K562 (cell line): ENCODE measurements around the gene TSPOAP1. TPM values are rescaled to one million over a fixed set of nuclear protein-coding genes. Genes with fewer than 3 reads are reported as not detected.
A peak's percentile ranks its signal among the peaks of the same experiment; 100 is the strongest.

Experiments used
- CBFB ChIP-seq: sonication (generic); formaldehyde crosslinking; IDR thresholded peaks from 2 replicates; pipeline ENCODE4 v1.4.0; 2020; ENCODE audit warnings: mild to moderate bottlenecking, missing genetic modification reagents
- ETV6 ChIP-seq, 3 experiments: fragments of 150-350 bp in 1 of 3; sonication (generic) in 1 of 3; formaldehyde crosslinking in 1 of 3; IDR thresholded peaks; 2 replicates each; pipeline versions ENCODE4 v1.6.1 to v1.8.0; 2014 to 2022; ENCODE audit warnings: borderline replicate concordance in 2 of 3, low read depth in 2 of 3, antibody characterized with exemption in 1 of 3, low read length in 1 of 3, mild to moderate bottlenecking in 1 of 3, missing genetic modification reagents in 1 of 3
- HSF4 ChIP-seq: fragments of 250-450 bp; sonication (Bioruptor Pico); IDR thresholded peaks from 2 replicates; pipeline ENCODE4 v2.1.2; 2022; ENCODE audit warnings: mild to moderate bottlenecking, moderate library complexity, borderline replicate concordance
- IRF9 ChIP-seq: fragments of 450-650 bp; IDR thresholded peaks from 2 replicates; pipeline ENCODE4 v1.6.1; 2016; ENCODE audit warnings: missing biosample characterization, missing genetic modification characterization
- MEF2A ChIP-seq: IDR thresholded peaks from 2 replicates; pipeline ENCODE4 v1.6.1; 2011; ENCODE audit warnings: low read depth, mild to moderate bottlenecking, low read length, moderate library complexity; ENCODE audit not compliant: control insufficient read depth
- PHF8 ChIP-seq: fragments of 200-600 bp; sonication (generic); IDR thresholded peaks from 2 replicates; pipeline ENCODE4 v1.6.1; 2012; ENCODE audit warnings: mixed run types, mild to moderate bottlenecking, inconsistent platforms, low read length, moderate library complexity, borderline replicate concordance
- TFAP4 ChIP-seq: sonication (generic); formaldehyde crosslinking; IDR thresholded peaks from 2 replicates; pipeline ENCODE4 v1.8.0; 2022; ENCODE audit warnings: missing genetic modification reagents, mild to moderate bottlenecking, moderate library complexity, borderline replicate concordance
- polyA plus RNA-seq, 8 experiments: library from polyadenylated mRNA; depleted of rRNA in 4 of 8; stranded (reverse) in 5 of 8; unstranded in 3 of 8; fragments of >200 nt; fragmentation: Nextera tagmentation in 2 of 8; fragmentation: Illumina TruSeq in 1 of 8; extraction: Ambion mirVana in 2 of 8; extraction: Trizol in 1 of 8; gene quantifications; 2 replicates each; pipeline versions ENCODE4 v1.2.1 to v1.2.3, GENCODE V29; 2011 to 2014; ENCODE audit warnings: inconsistent platforms in 1 of 8, missing spikeins in 1 of 8
- total RNA-seq, 7 experiments: library from RNA; depleted of rRNA in 6 of 7; stranded (reverse); fragments of >200 nt in 6 of 7; fragmentation: Illumina TruSeq in 2 of 7; extraction: Trizol in 2 of 7; gene quantifications; 2 replicates each; pipeline versions ENCODE4 v1.2.1 to v1.2.3, GENCODE V29; 2011 to 2021; ENCODE audit warnings: low replicate concordance in 1 of 7
- TF ChIP-seq, protein P1 (sequence below): fragments of 250-450 bp; sonication (Bioruptor Pico); IDR thresholded peaks from 2 replicates; pipeline ENCODE4 v1.4.0; 2020
- TF ChIP-seq, protein P2 (sequence below): fragments of 250-450 bp; sonication (Bioruptor Pico); IDR thresholded peaks from 2 replicates; pipeline ENCODE4 v1.9.0; 2021; ENCODE audit warnings: mild to moderate bottlenecking, inconsistent platforms

TSPOAP1 gene
- total and polyA plus RNA-seq, 9 of the 15 experiments (the other 6 are each of a cell fraction or from before 2014, with no cell fraction given): 0.87 to 3.9 (median 1.8) TPM; not detected in 2

DNA sequence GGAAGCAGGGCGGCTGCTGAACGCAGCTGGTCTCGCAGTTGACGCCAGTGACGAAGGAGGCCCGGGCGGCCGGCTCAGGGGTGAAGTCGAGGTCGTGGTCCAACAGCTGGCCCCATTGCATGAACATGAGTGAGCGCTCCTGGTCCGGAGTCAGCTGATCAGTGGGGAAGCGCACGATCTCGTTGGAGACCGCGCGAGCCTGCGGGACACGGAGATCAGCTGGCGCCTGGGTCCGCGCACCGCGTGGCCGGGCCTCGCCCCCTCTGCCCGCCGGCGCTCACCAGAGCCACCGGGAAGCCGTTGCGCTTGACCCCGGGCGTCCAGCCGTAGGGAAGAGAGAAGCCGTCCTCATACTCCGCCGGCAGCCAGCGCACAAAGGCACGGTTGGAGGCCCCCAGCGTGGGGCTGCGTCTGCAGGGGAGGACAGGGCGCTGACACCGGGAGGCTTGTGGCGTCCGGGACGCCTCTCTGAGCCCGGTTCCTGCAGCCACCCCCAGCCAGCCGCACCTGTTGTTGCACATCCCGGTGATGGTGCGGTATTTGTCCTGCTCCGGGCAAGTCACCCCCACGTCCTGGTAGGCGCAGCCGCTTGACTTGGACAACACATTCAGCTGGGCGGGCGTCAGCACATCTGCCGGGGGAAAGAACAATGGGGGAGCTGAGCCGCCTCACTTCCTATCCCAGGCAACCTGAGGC is 49.4 kb downstream of the TSPOAP1 start (continued):
- TF ChIP-seq, protein P1, sequence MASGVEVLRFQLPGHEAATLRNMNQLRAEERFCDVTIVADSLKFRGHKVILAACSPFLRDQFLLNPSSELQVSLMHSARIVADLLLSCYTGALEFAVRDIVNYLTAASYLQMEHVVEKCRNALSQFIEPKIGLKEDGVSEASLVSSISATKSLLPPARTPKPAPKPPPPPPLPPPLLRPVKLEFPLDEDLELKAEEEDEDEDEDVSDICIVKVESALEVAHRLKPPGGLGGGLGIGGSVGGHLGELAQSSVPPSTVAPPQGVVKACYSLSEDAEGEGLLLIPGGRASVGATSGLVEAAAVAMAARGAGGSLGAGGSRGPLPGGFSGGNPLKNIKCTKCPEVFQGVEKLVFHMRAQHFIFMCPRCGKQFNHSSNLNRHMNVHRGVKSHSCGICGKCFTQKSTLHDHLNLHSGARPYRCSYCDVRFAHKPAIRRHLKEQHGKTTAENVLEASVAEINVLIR (CRISPR knock-in tag): no peak
- TF ChIP-seq IRF9 (tag) (no peak), ETV6 (IDR thresholded peaks at IDR 0.05; ENCODE audit: borderline replicate concordance in 1 of 2, low read depth in 2 of 2, low read length in 1 of 2) (no peak), ETV6 (CRISPR knock-in tag; IDR thresholded peaks at IDR 0.05; ENCODE audit: borderline replicate concordance) (no peak), CBFB (CRISPR knock-in tag) (no peak), MEF2A (no peak), TFAP4 (peak; percentile 68; the same call in 1 of the 2 replicates), HSF4 (no peak), PHF8 (no peak)
- TF ChIP-seq, protein P2, sequence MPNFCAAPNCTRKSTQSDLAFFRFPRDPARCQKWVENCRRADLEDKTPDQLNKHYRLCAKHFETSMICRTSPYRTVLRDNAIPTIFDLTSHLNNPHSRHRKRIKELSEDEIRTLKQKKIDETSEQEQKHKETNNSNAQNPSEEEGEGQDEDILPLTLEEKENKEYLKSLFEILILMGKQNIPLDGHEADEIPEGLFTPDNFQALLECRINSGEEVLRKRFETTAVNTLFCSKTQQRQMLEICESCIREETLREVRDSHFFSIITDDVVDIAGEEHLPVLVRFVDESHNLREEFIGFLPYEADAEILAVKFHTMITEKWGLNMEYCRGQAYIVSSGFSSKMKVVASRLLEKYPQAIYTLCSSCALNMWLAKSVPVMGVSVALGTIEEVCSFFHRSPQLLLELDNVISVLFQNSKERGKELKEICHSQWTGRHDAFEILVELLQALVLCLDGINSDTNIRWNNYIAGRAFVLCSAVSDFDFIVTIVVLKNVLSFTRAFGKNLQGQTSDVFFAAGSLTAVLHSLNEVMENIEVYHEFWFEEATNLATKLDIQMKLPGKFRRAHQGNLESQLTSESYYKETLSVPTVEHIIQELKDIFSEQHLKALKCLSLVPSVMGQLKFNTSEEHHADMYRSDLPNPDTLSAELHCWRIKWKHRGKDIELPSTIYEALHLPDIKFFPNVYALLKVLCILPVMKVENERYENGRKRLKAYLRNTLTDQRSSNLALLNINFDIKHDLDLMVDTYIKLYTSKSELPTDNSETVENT (CRISPR knock-in tag): no peak
